ENCODE measurements around the gene HCRTR2.

GRCh38 chr6:55142610-55143009 is 31.7 kb upstream of the HCRTR2 start:
- TF ChIP-seq CTCF (IDR thresholded peaks at IDR 0.05) = no peak
- no peak for TF ChIP-seq POLR2A (IDR thresholded peaks at IDR 0.05)
